Ascending aorta (tissue), 2 donors: Measurements from ENCODE around the gene TMEM87A. TPM values are rescaled to one million over a fixed set of nuclear protein-coding genes. Genes with fewer than 3 reads are reported as not detected.
A peak's percentile ranks its signal among the peaks of the same experiment; 100 is the strongest.
"Not testable (repeated sequence)": the region's sequence is repeated elsewhere in the genome, so short reads cannot be mapped to it uniquely, and the experiment has no call there.

Experiments used
- DNase-seq, 2 donors: peaks; one replicate each; pipeline ENCODE4 v3.0.0-alpha.2; 2019; ENCODE audit warnings: low spot score in 2 of 2
- H3K27ac ChIP-seq, 2 donors: fragments of 200-600 bp; sonication (generic); one replicate each; pipeline ENCODE4 v1.5.1; 2016 to 2017; ENCODE audit warnings: mild to moderate bottlenecking in 1 of 2
- H3K27me3 ChIP-seq: fragments of 200-600 bp; sonication (generic); one replicate; pipeline ENCODE4 v1.5.1; 2017
- H3K36me3 ChIP-seq, 2 donors: fragments of 200-600 bp; sonication (generic); one replicate each; pipeline ENCODE4 v1.5.1; 2016
- H3K4me1 ChIP-seq, 2 donors: fragments of 200-600 bp; sonication (generic); one replicate each; pipeline ENCODE4 v1.5.1; 2016 to 2017; ENCODE audit warnings: mild to moderate bottlenecking in 1 of 2
- H3K4me3 ChIP-seq, 2 donors: fragments of 200-600 bp; sonication (generic); one replicate each; pipeline ENCODE4 v1.5.1; 2016 to 2017; ENCODE audit warnings: mild to moderate bottlenecking in 1 of 2
- H3K9me3 ChIP-seq, 2 donors: fragments of 200-600 bp; sonication (generic); one replicate each; pipeline ENCODE4 v1.5.1; 2016
- intact Hi-C: fragments of 100-400 bp; cut with DNase I; formaldehyde crosslinking; loops from one replicate; pipeline ENCODE4 v1.15.1; 2023
- total RNA-seq: library from RNA; depleted of rRNA; stranded (reverse); fragments of >200 nt; gene quantifications from one replicate; pipeline ENCODE4 v1.1.0, GENCODE V29; 2016
- TF ChIP-seq, protein P1 (sequence below), 3 experiments: fragments of 200-600 bp in 2 of 3; fragments of 450-650 bp in 1 of 3; sonication (generic) in 2 of 3; IDR thresholded peaks; one replicate each; pipeline ENCODE4 v1.5.1; 2016 to 2019; ENCODE audit warnings: antibody characterized with exemption in 3 of 3, mild to moderate bottlenecking in 1 of 3, moderate library complexity in 1 of 3

Gene TMEM87A
- 25.4 TPM for total RNA-seq

DNA sequence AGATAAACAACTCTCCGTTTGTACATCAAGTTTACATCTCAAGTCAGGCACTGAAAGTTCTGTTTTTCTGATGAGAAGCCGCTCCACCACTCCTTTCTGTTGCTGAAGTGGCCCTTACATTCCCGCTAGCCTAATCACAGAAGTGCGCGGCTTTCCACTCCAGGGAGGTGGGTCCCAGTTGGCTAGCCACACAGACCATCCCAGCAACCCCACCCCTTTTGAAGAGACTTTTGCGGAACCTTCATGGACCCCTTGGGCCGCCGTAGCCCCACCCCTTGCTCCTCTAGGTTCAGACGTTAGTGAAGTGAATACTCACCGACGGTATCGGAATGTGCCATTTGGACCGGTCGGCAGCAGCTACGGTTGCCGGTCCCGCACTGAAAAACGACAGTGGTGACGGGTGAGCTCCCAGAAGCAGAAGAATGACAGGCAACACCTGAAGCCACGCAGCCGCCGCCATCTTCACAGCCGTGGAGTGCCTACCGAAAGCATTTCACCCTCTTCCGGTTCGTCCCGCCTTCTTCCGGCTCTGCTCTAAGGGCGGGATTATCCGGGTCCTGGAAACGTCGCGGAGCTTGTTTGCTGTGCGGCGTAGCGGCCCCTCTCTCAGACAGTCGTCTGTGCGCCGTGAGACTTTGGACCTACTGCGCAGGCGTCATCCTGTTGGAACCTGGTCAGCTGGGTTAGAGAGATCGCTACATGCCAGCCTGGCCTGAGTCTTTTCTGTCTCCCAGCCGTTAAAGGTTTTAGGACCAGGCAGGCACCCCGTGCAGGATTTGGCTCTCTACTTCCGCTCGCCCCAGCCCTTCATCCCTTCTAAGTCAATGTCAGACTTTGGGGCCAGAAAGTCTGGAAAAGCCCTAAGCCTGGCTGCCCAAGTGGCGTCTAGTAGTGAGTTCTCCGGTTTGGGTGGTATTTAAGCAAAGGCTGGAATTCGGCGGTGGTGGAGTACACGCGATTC lies at the start of gene TMEM87A, which contains the start of gene GANC:
Gene TMEM87A (minus strand): TSS at position 495 of the 961 bp plus-strand sequence. CDS start 35 bp downstream, at position 460.
Gene GANC (plus strand): TSS at position 263 of the 961 bp plus-strand sequence. CDS start 1,281 bp downstream, outside the sequence.
- Histone ChIP-seq H3K4me3 (peak within 1 kb of the TSS; percentile 74 to 89), H3K9me3 (no peaks in the 10 kb centered on the region), H3K4me1 (peaks cover 9 to 40% of the 10 kb centered on the region in 2 donors), H3K36me3 (peaks cover 0 to 4% of the 10 kb centered on the region in 2 donors), H3K27me3 (no peaks in the 10 kb centered on the region), H3K27ac (peak within 1 kb of the TSS; percentile 99 to 100)
- TF ChIP-seq, protein P1, sequence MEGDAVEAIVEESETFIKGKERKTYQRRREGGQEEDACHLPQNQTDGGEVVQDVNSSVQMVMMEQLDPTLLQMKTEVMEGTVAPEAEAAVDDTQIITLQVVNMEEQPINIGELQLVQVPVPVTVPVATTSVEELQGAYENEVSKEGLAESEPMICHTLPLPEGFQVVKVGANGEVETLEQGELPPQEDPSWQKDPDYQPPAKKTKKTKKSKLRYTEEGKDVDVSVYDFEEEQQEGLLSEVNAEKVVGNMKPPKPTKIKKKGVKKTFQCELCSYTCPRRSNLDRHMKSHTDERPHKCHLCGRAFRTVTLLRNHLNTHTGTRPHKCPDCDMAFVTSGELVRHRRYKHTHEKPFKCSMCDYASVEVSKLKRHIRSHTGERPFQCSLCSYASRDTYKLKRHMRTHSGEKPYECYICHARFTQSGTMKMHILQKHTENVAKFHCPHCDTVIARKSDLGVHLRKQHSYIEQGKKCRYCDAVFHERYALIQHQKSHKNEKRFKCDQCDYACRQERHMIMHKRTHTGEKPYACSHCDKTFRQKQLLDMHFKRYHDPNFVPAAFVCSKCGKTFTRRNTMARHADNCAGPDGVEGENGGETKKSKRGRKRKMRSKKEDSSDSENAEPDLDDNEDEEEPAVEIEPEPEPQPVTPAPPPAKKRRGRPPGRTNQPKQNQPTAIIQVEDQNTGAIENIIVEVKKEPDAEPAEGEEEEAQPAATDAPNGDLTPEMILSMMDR (IDR thresholded peaks at IDR 0.05), result no peak
- peak; percentile 93 to 99 for DNase-seq
- intact Hi-C loops, result loop anchor here (2.0 to 10.0 kb wide), 5 partner anchors 64 to 446 kb away; partner anchors contain the start of genes HAUS2, JMJD7, LRRC57 and VPS39

GRCh38 chr15:42319206-42319605 lies 46.0 kb upstream of the TMEM87A start:
- no peaks in the 10 kb centered on the region for H3K4me1 ChIP-seq
- H3K4me3 ChIP-seq, result no peak overlapping the region
- DNase-seq, result no peak
- no peak overlapping the region for H3K27ac ChIP-seq
- H3K9me3 ChIP-seq, result no peaks in the 10 kb centered on the region
- intact Hi-C loops, result no loop called here
- TF ChIP-seq, protein P1 (IDR thresholded peaks at IDR 0.05), result no peak
- no peaks in the 10 kb centered on the region for H3K27me3 ChIP-seq
- H3K36me3 ChIP-seq, result peaks cover 15 to 16% of the 10 kb centered on the region in 2 donors

DNA sequence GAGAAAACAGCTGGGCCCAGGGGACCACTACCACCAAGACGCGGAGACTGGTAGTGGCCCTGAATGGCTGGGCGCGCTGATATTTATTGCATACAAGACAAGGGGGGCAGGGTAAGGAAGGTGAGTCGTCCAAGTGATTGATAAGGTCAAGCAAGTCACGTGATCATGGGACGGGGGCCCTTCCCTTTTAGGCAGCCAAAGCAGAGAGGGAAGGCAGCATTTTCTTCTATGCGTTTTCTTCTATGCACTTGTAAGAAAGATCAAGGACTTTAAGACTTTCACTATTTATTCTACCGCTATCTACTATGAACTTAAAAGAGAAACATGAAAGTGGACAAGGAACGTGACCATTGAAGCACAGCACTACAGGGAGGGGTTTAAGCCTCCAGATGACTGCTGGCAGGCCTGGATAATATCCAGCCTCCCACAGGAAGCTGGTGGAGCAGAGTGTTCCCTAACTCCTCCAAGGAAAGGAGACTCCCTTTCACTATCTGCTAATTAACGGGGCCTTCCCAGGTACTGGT lies 43.1 kb upstream of the TMEM87A start:
- intact Hi-C loops, H3K4me3 ChIP-seq, H3K27me3 ChIP-seq, H3K9me3 ChIP-seq, DNase-seq, H3K4me1 ChIP-seq, H3K27ac ChIP-seq: not testable (repeated sequence)
- H3K36me3 ChIP-seq, result peaks cover 4 to 13% of the 10 kb centered on the region in 2 donors

DNA sequence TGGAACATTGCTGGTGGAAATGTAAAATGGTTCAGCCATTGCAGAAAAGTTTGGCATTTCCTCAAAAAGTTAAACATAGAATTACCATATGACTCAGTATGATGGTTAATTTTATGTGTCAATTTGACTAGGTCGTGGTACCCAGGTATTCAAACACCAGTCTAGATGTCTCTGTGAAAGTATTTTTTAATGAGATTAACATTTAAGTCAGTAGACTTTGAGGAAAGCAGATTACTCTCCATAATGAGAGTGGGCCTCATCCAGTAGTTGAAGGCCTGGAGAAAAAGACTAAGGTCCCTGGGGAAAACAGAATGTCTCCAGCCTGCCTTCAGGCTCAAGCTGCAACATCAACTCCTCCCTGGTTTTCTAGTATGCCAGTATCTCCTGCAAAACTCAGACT lies 42.3 kb upstream of the TMEM87A start:
- TF ChIP-seq, protein P1 (IDR thresholded peaks at IDR 0.05), result no peak
- Histone ChIP-seq H3K27ac (no peak overlapping the region), H3K9me3 (no peaks in the 10 kb centered on the region), H3K36me3 (peaks cover 10 to 21% of the 10 kb centered on the region in 2 donors), H3K27me3 (no peaks in the 10 kb centered on the region), H3K4me1 (no peaks in the 10 kb centered on the region), H3K4me3 (no peak overlapping the region)
- DNase-seq, result no peak
- intact Hi-C loops, result loop anchor here (2.0 kb wide), 1 partner anchor 53 kb away; no protein-coding TSS in a partner anchor

DNA sequence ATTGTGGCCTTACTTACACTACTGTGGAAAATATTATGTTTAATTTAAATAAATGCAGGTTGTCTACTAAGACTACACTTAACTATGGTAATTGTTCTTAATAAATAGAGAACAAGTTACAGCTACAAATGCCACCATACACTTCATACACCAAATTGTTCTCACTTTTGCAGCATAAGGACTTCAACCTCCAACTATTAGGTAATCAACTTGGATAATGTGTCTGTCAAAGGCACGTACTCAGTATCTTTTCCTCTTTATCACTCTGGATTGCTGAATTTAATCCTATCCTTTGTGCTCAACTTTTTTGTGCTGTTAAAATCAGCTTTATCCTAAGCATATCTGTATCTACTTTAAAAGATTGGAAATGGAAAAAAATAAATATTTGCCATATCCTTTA lies 41.6 kb upstream of the TMEM87A start:
- Histone ChIP-seq H3K4me1 (no peaks in the 10 kb centered on the region), H3K27me3 (no peaks in the 10 kb centered on the region), H3K9me3 (no peaks in the 10 kb centered on the region), H3K27ac (no peak overlapping the region), H3K36me3 (peaks cover 14 to 26% of the 10 kb centered on the region in 2 donors), H3K4me3 (no peak overlapping the region)
- DNase-seq, result no peak
- intact Hi-C loops, result loop anchor here (2.0 kb wide), 1 partner anchor 52 kb away; no protein-coding TSS in a partner anchor
- TF ChIP-seq, protein P1 (IDR thresholded peaks at IDR 0.05), result no peak

GRCh38 chr15:42313463-42313862 lies 40.2 kb upstream of the TMEM87A start:
- no peak overlapping the region for H3K27ac ChIP-seq
- peaks cover 19 to 39% of the 10 kb centered on the region in 2 donors for H3K36me3 ChIP-seq
- DNase-seq, result no peak
- H3K4me1 ChIP-seq, result no peaks in the 10 kb centered on the region
- no peak overlapping the region for H3K4me3 ChIP-seq
- TF ChIP-seq, protein P1 (IDR thresholded peaks at IDR 0.05), result no peak
- H3K27me3 ChIP-seq, result no peaks in the 10 kb centered on the region
- intact Hi-C loops, result no loop called here
- no peaks in the 10 kb centered on the region for H3K9me3 ChIP-seq
